Breast epithelium (tissue), 4 donors: ENCODE results near the gene SHMT2. TPM values are rescaled to one million over a fixed set of nuclear protein-coding genes. Genes with fewer than 3 reads are reported as not detected.

Source experiments
- DNase-seq, 2 donors: peaks; one replicate each; pipeline ENCODE4 v3.0.0-alpha.2; 2019; ENCODE audit warnings: low spot score in 2 of 2
- H3K27ac ChIP-seq, 2 donors: fragments of 200-600 bp; sonication (generic) in 1 of 2; one replicate each; pipeline ENCODE4 v1.5.1; 2016 to 2019; ENCODE audit warnings: mild to moderate bottlenecking in 1 of 2
- H3K27me3 ChIP-seq, 2 donors: fragments of 200-600 bp; sonication (generic) in 1 of 2; one replicate each; pipeline versions ENCODE4 v1.5.1 to v1.6.0; 2017 to 2019; ENCODE audit warnings: control low read depth in 1 of 2, mild to moderate bottlenecking in 1 of 2
- H3K36me3 ChIP-seq: fragments of 200-600 bp; one replicate; pipeline ENCODE4 v1.5.1; 2019
- H3K4me1 ChIP-seq, 2 donors: fragments of 200-600 bp; sonication (generic); one replicate each; pipeline ENCODE4 v1.5.1; 2016 to 2019; ENCODE audit warnings: control low read depth in 1 of 2
- H3K4me3 ChIP-seq, 3 donors: fragments of 200-600 bp; sonication (generic); 1 replicate in 2 of 3; 2 replicates in 1 of 3; pipeline ENCODE4 v1.5.1; 2016 to 2019; ENCODE audit warnings: mild to moderate bottlenecking in 3 of 3, moderate library complexity in 2 of 3
- H3K9me3 ChIP-seq, 2 donors: fragments of 200-600 bp; sonication (generic) in 1 of 2; one replicate each; pipeline ENCODE4 v1.5.1; 2016 to 2019; ENCODE audit warnings: control low read depth in 1 of 2
- CTCF ChIP-seq, 3 donors: fragments of 450-650 bp; IDR thresholded peaks; one replicate each; pipeline ENCODE4 v1.5.1; 2016 to 2017; ENCODE audit warnings: antibody characterized with exemption in 3 of 3, mild to moderate bottlenecking in 3 of 3, moderate library complexity in 3 of 3
- POLR2A ChIP-seq: fragments of 450-650 bp; IDR thresholded peaks from one replicate; pipeline ENCODE4 v1.6.1; 2016; ENCODE audit warnings: antibody characterized with exemption, mild to moderate bottlenecking, moderate library complexity
- POLR2AphosphoS5 ChIP-seq, 3 donors: sonication (generic); formaldehyde crosslinking; IDR thresholded peaks; one replicate each; pipeline ENCODE4 v1.6.1; 2017; ENCODE audit warnings: antibody characterized with exemption in 3 of 3
- intact Hi-C: fragments of 100-400 bp; cut with DNase I; formaldehyde crosslinking; loops from one replicate; pipeline ENCODE4 v1.15.1; 2023; ENCODE audit warnings: low total_unique reads
- total RNA-seq, 3 donors: library from RNA; depleted of rRNA; stranded (reverse); fragments of >200 nt; gene quantifications; one replicate each; pipeline ENCODE4 v1.1.0, GENCODE V29; 2016

Gene SHMT2
- total RNA-seq, 3 donors from 2014 or later: 37.9 to 63.3 (median 46.7) TPM

GRCh38 chr12:57248934-57249742 is 19.6 kb downstream of the SHMT2 start:
- DNase-seq: no peak
- Histone ChIP-seq H3K27ac (no peak overlapping the region), H3K36me3 (no peaks in the 10 kb centered on the region), H3K9me3 (no peaks in the 10 kb centered on the region), H3K4me1 (no peaks in the 10 kb centered on the region), H3K4me3 (no peak overlapping the region), H3K27me3 (no peaks in the 10 kb centered on the region)
- no peak for TF ChIP-seq POLR2AphosphoS5 (IDR thresholded peaks at IDR 0.05)
- intact Hi-C loops: loop anchor here (10.0 kb wide), 1 partner anchor 1106 kb away; no protein-coding TSS in a partner anchor

- intact Hi-C loops: no loop called here
- Histone ChIP-seq H3K9me3 (no peaks in the 10 kb centered on the region), H3K4me3 (no peak overlapping the region), H3K36me3 (no peaks in the 10 kb centered on the region), H3K4me1 (no peaks in the 10 kb centered on the region), H3K27ac (no peak overlapping the region), H3K27me3 (no peaks in the 10 kb centered on the region)
- no peak for DNase-seq
- TF ChIP-seq POLR2AphosphoS5 (IDR thresholded peaks at IDR 0.05): no peak
- TF ChIP-seq CTCF (IDR thresholded peaks at IDR 0.05): no peak
- no peak for TF ChIP-seq POLR2A
Observed at GRCh38 chr12:57250541-57250940, 21.0 kb downstream of the SHMT2 start.

GRCh38 chr12:57250956-57251355 is 21.4 kb downstream of the SHMT2 start, which contains the start of gene STAC3:
STAC3 (minus strand) TSS chr12:57251187; CDS start chr12:57249636, 1,551 bp downstream.
- H3K4me1 ChIP-seq: no peaks in the 10 kb centered on the region
- TF ChIP-seq CTCF (IDR thresholded peaks at IDR 0.05): no peak
- H3K9me3 ChIP-seq: no peaks in the 10 kb centered on the region
- H3K4me3 ChIP-seq: no peak within 1 kb of the TSS
- H3K36me3 ChIP-seq: no peaks in the 10 kb centered on the region
- intact Hi-C loops: no loop called here
- H3K27me3 ChIP-seq: no peaks in the 10 kb centered on the region
- DNase-seq: no peak
- H3K27ac ChIP-seq: no peak within 1 kb of the TSS

- Histone ChIP-seq H3K36me3 (no peaks in the 10 kb centered on the region), H3K9me3 (no peaks in the 10 kb centered on the region), H3K27ac (no peak overlapping the region), H3K27me3 (no peaks in the 10 kb centered on the region), H3K4me3 (no peak overlapping the region), H3K4me1 (no peaks in the 10 kb centered on the region)
- DNase-seq: no peak
- TF ChIP-seq POLR2A (no peak), CTCF (IDR thresholded peaks at IDR 0.05) (no peak), POLR2AphosphoS5 (IDR thresholded peaks at IDR 0.05) (no peak)
- intact Hi-C loops: no loop called here
Observed at GRCh38 chr12:57254506-57255280, 25.2 kb downstream of the SHMT2 start.

- TF ChIP-seq POLR2AphosphoS5 (IDR thresholded peaks at IDR 0.05): no peak
- TF ChIP-seq CTCF (IDR thresholded peaks at IDR 0.05): no peak
- no peak for TF ChIP-seq POLR2A
- no peak overlapping the region for H3K27ac ChIP-seq
- no peaks in the 10 kb centered on the region for H3K27me3 ChIP-seq
- no peak overlapping the region for H3K4me3 ChIP-seq
- no peak for DNase-seq
- H3K4me1 ChIP-seq: no peaks in the 10 kb centered on the region
- no peaks in the 10 kb centered on the region for H3K9me3 ChIP-seq
- no peaks in the 10 kb centered on the region for H3K36me3 ChIP-seq
- intact Hi-C loops: no loop called here
Observed at GRCh38 chr12:57255916-57256315, 26.4 kb downstream of the SHMT2 start.
